Natural killer cell (primary cell): ENCODE results near the gene MSI2. TPM values are rescaled to one million over a fixed set of nuclear protein-coding genes. Genes with fewer than 3 reads are reported as not detected.

Source experiments
- ATAC-seq, 3 donors: fragments of 150-1000 bp in 2 of 3; fragments of 200-7000 bp in 1 of 3; cut with Tn5 transposase; 1 replicate in 1 of 3; 2 replicates in 2 of 3; pipeline ENCODE4 v1.10.0; 2021; ENCODE audit warnings: mild to moderate bottlenecking in 2 of 3, moderate library complexity in 2 of 3
- DNase-seq, 2 donors: peaks; one replicate each; pipeline versions ENCODE4 v3.0.0 to v3.0.0-alpha.2; 2013 to 2021; ENCODE audit warnings: mixed read lengths in 1 of 2
- H3K27ac ChIP-seq: one replicate; pipeline ENCODE4 v1.5.1; 2013; ENCODE audit warnings: mild to moderate bottlenecking, low read length
- H3K27me3 ChIP-seq: one replicate; pipeline ENCODE4 v1.6.1; 2013; ENCODE audit warnings: low read length; ENCODE audit not compliant: control insufficient read depth, insufficient read depth
- H3K36me3 ChIP-seq: one replicate; pipeline ENCODE4 v1.6.1; 2013; ENCODE audit warnings: low read length; ENCODE audit not compliant: control insufficient read depth, insufficient read depth
- H3K4me1 ChIP-seq: one replicate; pipeline ENCODE4 v1.6.1; 2013; ENCODE audit warnings: low read length; ENCODE audit not compliant: control insufficient read depth, insufficient read depth
- H3K4me3 ChIP-seq: one replicate; pipeline ENCODE4 v1.5.1; 2013; ENCODE audit warnings: low read length
- H3K9me3 ChIP-seq: one replicate; pipeline ENCODE4 v1.6.1; 2013; ENCODE audit warnings: low read length; ENCODE audit not compliant: control insufficient read depth, insufficient read depth
- H3K27ac Mint-ChIP-seq, 2 donors: one replicate each; pipeline ENCODE4 v1.8.0; 2022; ENCODE audit warnings: mild to moderate bottlenecking in 2 of 2, mixed read lengths in 2 of 2, moderate library complexity in 1 of 2
- H3K27me3 Mint-ChIP-seq, 2 donors: one replicate each; pipeline ENCODE4 v1.8.0; 2022; ENCODE audit warnings: low read depth in 2 of 2, mixed read lengths in 2 of 2
- H3K36me3 Mint-ChIP-seq: one replicate; pipeline ENCODE4 v1.8.0; 2022; ENCODE audit warnings: mixed read lengths
- H3K4me1 Mint-ChIP-seq, 2 donors: one replicate each; pipeline ENCODE4 v1.8.0; 2022; ENCODE audit warnings: mixed read lengths in 2 of 2
- H3K4me3 Mint-ChIP-seq: one replicate; pipeline ENCODE4 v1.8.0; 2022; ENCODE audit warnings: mild to moderate bottlenecking, moderate library complexity, mixed read lengths
- H3K9me3 Mint-ChIP-seq, 2 donors: one replicate each; pipeline ENCODE4 v1.8.0; 2022; ENCODE audit warnings: mixed read lengths in 2 of 2
- WGBS: methylation state at CpG from one replicate; pipeline ENCODE4 v1.1.7; 2013; ENCODE audit warnings: missing lambda C conversion rate; ENCODE audit not compliant: insufficient coverage; 5-methylcytosine and 5-hydroxymethylcytosine counted together
- intact Hi-C: fragments of 100-400 bp; cut with micrococcal nuclease; formaldehyde crosslinking; loops from one replicate; pipeline ENCODE4 v1.14.2; 2022
- total RNA-seq, 4 donors: library from RNA; stranded (reverse); fragments of 120-200 nt in 1 of 4; gene quantifications; one replicate each; pipeline versions ENCODE4 v1.2.3 to v1.2.4, GENCODE V29; 2013 to 2022
- TF ChIP-seq, protein P1 (sequence below): fragments of 200-600 bp; IDR thresholded peaks from one replicate; pipeline ENCODE4 v1.8.0; 2022; ENCODE audit warnings: antibody characterized with exemption

Gene MSI2
- total RNA-seq, 3 donors from 2014 or later (not counting 1 experiment from before 2014, with no cell fraction given): 95.5 to 145 (median 96.8) TPM

DNA sequence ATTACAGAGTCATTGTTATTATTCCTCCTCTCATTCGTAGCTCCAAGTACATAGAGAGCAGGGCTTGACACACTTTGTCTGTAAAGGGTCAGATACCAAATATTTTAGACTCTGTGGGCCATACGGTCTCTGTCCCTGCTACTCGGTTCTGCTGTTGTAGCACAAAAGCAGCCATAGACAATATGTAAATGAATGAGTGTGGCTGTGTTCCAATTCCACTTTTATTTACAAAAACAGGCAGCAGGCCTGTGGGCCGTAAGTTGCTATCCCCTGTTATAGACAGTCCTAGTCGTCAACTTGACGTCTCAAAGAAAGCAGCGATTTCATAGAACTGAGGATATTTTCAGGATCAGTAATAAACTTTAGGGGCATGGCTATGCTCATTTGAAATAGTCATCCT, 161.6 kb downstream of the MSI2 start:
- WGBS: 92% methylated on average over 5 of the region's 7 CpGs
- Histone ChIP-seq H3K4me3 (no peak overlapping the region), H3K4me1 (no peaks in the 10 kb centered on the region), H3K27me3 (no peaks in the 10 kb centered on the region), H3K36me3 (no peaks in the 10 kb centered on the region), H3K9me3 (peaks cover 4% of the 10 kb centered on the region), H3K27ac (no peak overlapping the region)
- no peak overlapping the region for H3K4me3 Mint-ChIP-seq
- TF ChIP-seq, protein P1, sequence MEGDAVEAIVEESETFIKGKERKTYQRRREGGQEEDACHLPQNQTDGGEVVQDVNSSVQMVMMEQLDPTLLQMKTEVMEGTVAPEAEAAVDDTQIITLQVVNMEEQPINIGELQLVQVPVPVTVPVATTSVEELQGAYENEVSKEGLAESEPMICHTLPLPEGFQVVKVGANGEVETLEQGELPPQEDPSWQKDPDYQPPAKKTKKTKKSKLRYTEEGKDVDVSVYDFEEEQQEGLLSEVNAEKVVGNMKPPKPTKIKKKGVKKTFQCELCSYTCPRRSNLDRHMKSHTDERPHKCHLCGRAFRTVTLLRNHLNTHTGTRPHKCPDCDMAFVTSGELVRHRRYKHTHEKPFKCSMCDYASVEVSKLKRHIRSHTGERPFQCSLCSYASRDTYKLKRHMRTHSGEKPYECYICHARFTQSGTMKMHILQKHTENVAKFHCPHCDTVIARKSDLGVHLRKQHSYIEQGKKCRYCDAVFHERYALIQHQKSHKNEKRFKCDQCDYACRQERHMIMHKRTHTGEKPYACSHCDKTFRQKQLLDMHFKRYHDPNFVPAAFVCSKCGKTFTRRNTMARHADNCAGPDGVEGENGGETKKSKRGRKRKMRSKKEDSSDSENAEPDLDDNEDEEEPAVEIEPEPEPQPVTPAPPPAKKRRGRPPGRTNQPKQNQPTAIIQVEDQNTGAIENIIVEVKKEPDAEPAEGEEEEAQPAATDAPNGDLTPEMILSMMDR: no peak
- no peaks in the 10 kb centered on the region for H3K36me3 Mint-ChIP-seq
- no peak for ATAC-seq
- DNase-seq: no peak
- H3K27ac Mint-ChIP-seq: no peak overlapping the region
- peaks cover 19 to 24% of the 10 kb centered on the region in 2 donors for H3K4me1 Mint-ChIP-seq
- no peaks in the 10 kb centered on the region for H3K27me3 Mint-ChIP-seq
- no peaks in the 10 kb centered on the region for H3K9me3 Mint-ChIP-seq
- intact Hi-C loops: no loop called here

DNA sequence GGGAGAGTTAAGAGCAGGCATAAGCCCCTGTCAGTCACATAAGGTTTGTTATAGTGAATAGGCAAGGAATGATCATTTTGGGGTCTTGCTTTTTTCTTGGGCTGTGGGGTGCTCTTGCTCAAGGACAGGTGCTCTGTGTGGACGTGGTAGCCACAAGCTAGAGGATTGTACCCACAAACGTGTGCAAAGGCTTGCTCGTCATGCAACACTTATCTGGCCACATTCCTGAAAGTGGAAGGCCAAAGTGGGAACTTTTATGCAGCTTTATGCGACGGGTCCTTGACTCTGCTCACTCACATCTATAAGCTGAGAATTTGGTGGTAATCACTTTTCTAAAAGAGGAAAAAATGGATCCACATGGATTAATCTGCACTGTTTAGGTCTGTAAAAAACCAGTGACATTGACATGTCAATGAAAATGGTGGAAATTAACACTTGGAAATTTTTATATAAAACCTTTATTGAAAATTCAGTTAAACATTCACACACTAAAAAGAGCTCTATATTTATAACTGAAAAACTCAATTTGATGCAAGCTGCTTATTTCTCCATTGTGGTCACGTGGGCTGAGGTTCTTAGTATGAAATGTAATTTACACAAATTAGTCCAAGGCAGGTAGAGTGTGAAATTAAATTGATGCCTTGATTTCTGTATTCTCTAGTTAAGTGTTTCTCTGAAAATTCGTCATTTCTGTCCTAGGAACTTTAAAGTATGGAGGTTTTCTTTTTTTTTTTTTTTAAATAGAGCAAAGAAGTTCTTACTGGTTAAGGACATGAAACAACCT, 162.3 kb downstream of the MSI2 start:
- no peak overlapping the region for H3K27ac Mint-ChIP-seq
- Histone ChIP-seq H3K4me3 (no peak overlapping the region), H3K27ac (no peak overlapping the region), H3K36me3 (no peaks in the 10 kb centered on the region), H3K4me1 (no peaks in the 10 kb centered on the region), H3K27me3 (no peaks in the 10 kb centered on the region), H3K9me3 (peaks cover 4% of the 10 kb centered on the region)
- no peaks in the 10 kb centered on the region for H3K36me3 Mint-ChIP-seq
- DNase-seq (no peak), ATAC-seq (no peak)
- WGBS: 60% methylated on average over 5 of the region's 7 CpGs
- H3K4me1 Mint-ChIP-seq: peaks cover 13 to 29% of the 10 kb centered on the region in 2 donors
- no peak overlapping the region for H3K4me3 Mint-ChIP-seq
- no peaks in the 10 kb centered on the region for H3K9me3 Mint-ChIP-seq
- intact Hi-C loops: no loop called here
- TF ChIP-seq, protein P1: no peak
- no peaks in the 10 kb centered on the region for H3K27me3 Mint-ChIP-seq

DNA sequence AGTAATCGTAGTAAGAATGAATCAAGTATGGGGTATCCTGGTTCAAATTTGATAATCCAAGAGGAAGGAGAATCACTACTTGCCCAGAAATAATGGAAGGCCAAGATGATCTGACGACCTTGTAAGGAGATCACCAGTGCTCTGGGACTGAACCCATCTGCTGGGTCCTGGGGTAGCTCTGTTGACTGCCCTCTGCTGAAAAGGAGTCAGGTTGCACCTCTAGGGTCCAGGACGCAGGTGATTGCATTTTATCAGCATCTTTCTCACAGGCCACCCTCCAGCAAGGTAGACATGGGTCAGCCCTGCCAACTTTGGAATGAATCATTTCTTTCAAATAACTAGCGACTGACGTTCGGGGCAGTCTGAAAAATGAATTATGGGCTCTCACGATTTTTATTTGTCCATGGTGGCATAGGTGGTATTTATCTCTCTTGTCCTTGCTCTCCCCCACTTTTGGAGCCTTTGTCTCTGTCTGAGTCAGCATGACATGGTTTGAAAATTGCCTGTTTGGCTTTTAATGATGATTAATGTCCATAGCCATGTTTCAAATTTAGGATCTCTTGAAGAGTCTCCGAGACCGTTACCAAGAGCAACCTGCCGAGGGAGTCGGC, 163.7 kb downstream of the MSI2 start:
- intact Hi-C loops: no loop called here
- no peaks in the 10 kb centered on the region for H3K36me3 Mint-ChIP-seq
- DNase-seq: no peak

More for the DNA sequence above, 163.7 kb downstream of the MSI2 start:
- 98% methylated on average over 11 of the region's 11 CpGs for WGBS
- TF ChIP-seq, protein P1: no peak
- no peaks in the 10 kb centered on the region for H3K27me3 ChIP-seq
- H3K9me3 ChIP-seq: peaks cover 4% of the 10 kb centered on the region
- Mint-ChIP-seq H3K27me3 (no peaks in the 10 kb centered on the region), H3K4me3 (no peak overlapping the region), H3K27ac (no peak overlapping the region), H3K9me3 (no peaks in the 10 kb centered on the region), H3K4me1 (peaks cover 10 to 35% of the 10 kb centered on the region in 2 donors)
- H3K4me3 ChIP-seq: no peak overlapping the region
- H3K36me3 ChIP-seq: no peaks in the 10 kb centered on the region
- ATAC-seq: no peak
- H3K27ac ChIP-seq: no peak overlapping the region
- peaks cover 6% of the 10 kb centered on the region for H3K4me1 ChIP-seq
